Measurements from ENCODE around the gene MSANTD3.

The MSANTD3 gene

GRCh38 chr9:100441911-100442361 lies 15.0 kb downstream of the MSANTD3 start:
- no peaks in the 10 kb centered on the region for H3K9me3 ChIP-seq
- no peak overlapping the region for H3K4me3 ChIP-seq (ENCODE audit: low read depth in 1 of 2, low read length in 1 of 2)
- no peaks in the 10 kb centered on the region for H3K27me3 ChIP-seq
- H3K4me1 ChIP-seq (ENCODE audit: control insufficient read depth in 1 of 2, insufficient read depth in 1 of 2, low read depth in 1 of 2, low read length in 1 of 2) = peaks cover 0 to 4% of the 10 kb centered on the region in 2 experiments
- no peak overlapping the region for H3K27ac ChIP-seq
- no peaks in the 10 kb centered on the region for H3K36me3 ChIP-seq
- no peak for TF ChIP-seq CTCF (IDR thresholded peaks at IDR 0.05)

GRCh38 chr9:100443781-100444768 lies 17.1 kb downstream of the MSANTD3 start:
- Histone ChIP-seq H3K4me1 (ENCODE audit: control insufficient read depth in 1 of 2, insufficient read depth in 1 of 2, low read depth in 1 of 2, low read length in 1 of 2) (peaks cover 0 to 4% of the 10 kb centered on the region in 2 experiments), H3K4me3 (ENCODE audit: low read depth in 1 of 2, low read length in 1 of 2) (no peak overlapping the region), H3K27ac (no peak overlapping the region), H3K9me3 (no peaks in the 10 kb centered on the region), H3K36me3 (no peaks in the 10 kb centered on the region), H3K27me3 (no peaks in the 10 kb centered on the region)
- TF ChIP-seq CTCF (IDR thresholded peaks at IDR 0.05) = no peak

GRCh38 chr9:100445161-100445902 lies 18.4 kb downstream of the MSANTD3 start:
- Histone ChIP-seq H3K27ac (no peak overlapping the region), H3K9me3 (no peaks in the 10 kb centered on the region), H3K36me3 (no peaks in the 10 kb centered on the region), H3K4me1 (ENCODE audit: control insufficient read depth in 1 of 2, insufficient read depth in 1 of 2, low read depth in 1 of 2, low read length in 1 of 2) (peaks cover 0 to 4% of the 10 kb centered on the region in 2 experiments), H3K4me3 (ENCODE audit: low read depth in 1 of 2, low read length in 1 of 2) (no peak overlapping the region), H3K27me3 (no peaks in the 10 kb centered on the region)
- no peak for TF ChIP-seq CTCF (IDR thresholded peaks at IDR 0.05)

- Histone ChIP-seq H3K4me1 (ENCODE audit: control insufficient read depth in 1 of 2, insufficient read depth in 1 of 2, low read depth in 1 of 2, low read length in 1 of 2) (peaks cover 0 to 4% of the 10 kb centered on the region in 2 experiments), H3K36me3 (no peaks in the 10 kb centered on the region), H3K27ac (no peak overlapping the region), H3K27me3 (no peaks in the 10 kb centered on the region), H3K4me3 (ENCODE audit: low read depth in 1 of 2, low read length in 1 of 2) (no peak overlapping the region), H3K9me3 (no peaks in the 10 kb centered on the region)
- no peak for TF ChIP-seq CTCF (IDR thresholded peaks at IDR 0.05)
Observed at GRCh38 chr9:100445903-100446549, 19.1 kb downstream of the MSANTD3 start.

- Histone ChIP-seq H3K9me3 (no peaks in the 10 kb centered on the region), H3K4me1 (ENCODE audit: control insufficient read depth in 1 of 2, insufficient read depth in 1 of 2, low read depth in 1 of 2, low read length in 1 of 2) (peaks cover 0 to 4% of the 10 kb centered on the region in 2 experiments), H3K27me3 (no peaks in the 10 kb centered on the region), H3K27ac (no peak overlapping the region), H3K36me3 (no peaks in the 10 kb centered on the region), H3K4me3 (ENCODE audit: low read depth in 1 of 2, low read length in 1 of 2) (no peak overlapping the region)
- TF ChIP-seq CTCF (IDR thresholded peaks at IDR 0.05) = no peak
Observed at GRCh38 chr9:100447041-100447440, 20.1 kb downstream of the MSANTD3 start.

All from neutrophil (primary cell).